Measurements from ENCODE around the gene EPHB1.
A peak's percentile ranks its signal among the peaks of the same experiment; 100 is the strongest.

EPHB1 gene

GRCh38 chr3:135175728-135176277 lies 380.7 kb downstream of the EPHB1 start:
- no peak for DNase-seq

- DNase-seq: no peak
Measured at GRCh38 chr3:135176881-135177280, 381.8 kb downstream of the EPHB1 start.

GRCh38 chr3:135178566-135178965 lies 383.5 kb downstream of the EPHB1 start:
- DNase-seq: no peak

GRCh38 chr3:135181408-135181807 lies 386.3 kb downstream of the EPHB1 start:
- DNase-seq: no peak

GRCh38 chr3:135182364-135182998 lies 387.4 kb downstream of the EPHB1 start:
- DNase-seq: no peak

GRCh38 chr3:135190658-135191057 lies 395.6 kb downstream of the EPHB1 start:
- DNase-seq: no peak

GRCh38 chr3:135191708-135192107 lies 396.6 kb downstream of the EPHB1 start:
- DNase-seq: no peak

- DNase-seq: no peak
Measured at GRCh38 chr3:135192929-135193328, 397.9 kb downstream of the EPHB1 start.

- DNase-seq: no peak
Measured at GRCh38 chr3:135197246-135197645, 402.2 kb downstream of the EPHB1 start.

- DNase-seq: no peak
Measured at GRCh38 chr3:135197856-135198255, 402.8 kb downstream of the EPHB1 start.

- no peak for DNase-seq
Measured at GRCh38 chr3:135199137-135199536, 404.1 kb downstream of the EPHB1 start.

GRCh38 chr3:135203026-135203425 lies 408.0 kb downstream of the EPHB1 start:
- DNase-seq: no peak

GRCh38 chr3:135213213-135213612 lies 418.2 kb downstream of the EPHB1 start:
- DNase-seq: no peak

- no peak for DNase-seq
Measured at GRCh38 chr3:135213822-135214221, 418.8 kb downstream of the EPHB1 start.

- no peak for DNase-seq
Measured at GRCh38 chr3:135214400-135214799, 419.3 kb downstream of the EPHB1 start.

GRCh38 chr3:135215516-135215915 lies 420.5 kb downstream of the EPHB1 start:
- DNase-seq: no peak

GRCh38 chr3:135216659-135217058 lies 421.6 kb downstream of the EPHB1 start:
- DNase-seq: no peak

GRCh38 chr3:135217730-135218129 lies 422.7 kb downstream of the EPHB1 start:
- DNase-seq: no peak

GRCh38 chr3:135218304-135218703 lies 423.2 kb downstream of the EPHB1 start:
- DNase-seq: no peak

- DNase-seq: no peak
Measured at GRCh38 chr3:135218782-135219181, 423.7 kb downstream of the EPHB1 start.

GRCh38 chr3:135224815-135225362 lies 429.8 kb downstream of the EPHB1 start:
- no peak for DNase-seq

- DNase-seq: peak; percentile 40
Measured at GRCh38 chr3:135226057-135226456, 431.0 kb downstream of the EPHB1 start.

GRCh38 chr3:135228201-135228600 lies 433.1 kb downstream of the EPHB1 start:
- peak; percentile 61 for DNase-seq

- peak; percentile 27 for DNase-seq
Measured at GRCh38 chr3:135229018-135229495, 434.0 kb downstream of the EPHB1 start.

- DNase-seq: no peak
Measured at GRCh38 chr3:135231737-135232136, 436.7 kb downstream of the EPHB1 start.
